Neural cell (in vitro differentiated cells): ENCODE results near the gene C10orf143. TPM values are rescaled to one million over a fixed set of nuclear protein-coding genes. Genes with fewer than 3 reads are reported as not detected.

ENCODE experiments used
- H2AFZ ChIP-seq: fragments of 200-600, 300-800 bp; sonication (generic), shearing (Covaris generic); 2 replicates; pipeline ENCODE4 v1.6.0; 2014; ENCODE audit warnings: low read depth, mild to moderate bottlenecking, antibody characterized with exemption, low read length, moderate library complexity
- H3F3A ChIP-seq: fragments of 200-600 bp; shearing (Covaris generic); 2 replicates; pipeline ENCODE4 v1.6.1; 2016; ENCODE audit warnings: mild to moderate bottlenecking, moderate library complexity, mixed read lengths, antibody characterized with exemption, low read length; ENCODE audit not compliant: insufficient read depth, poor library complexity, severe bottlenecking
- H3K27ac ChIP-seq: fragments of 200-600, 300-800 bp; sonication (generic), shearing (Covaris generic); 2 replicates; pipeline ENCODE4 v1.5.1; 2014; ENCODE audit warnings: mild to moderate bottlenecking, low read length, moderate library complexity
- H3K27me3 ChIP-seq: fragments of 300-800, 200-600 bp; sonication (generic), shearing (Covaris generic); 2 replicates; pipeline ENCODE4 v1.6.0; 2014; ENCODE audit warnings: mild to moderate bottlenecking, low read depth, low read length, moderate library complexity; ENCODE audit not compliant: insufficient read depth
- H3K36me3 ChIP-seq: fragments of 300-800, 200-600 bp; sonication (generic), shearing (Covaris generic); 2 replicates; pipeline ENCODE4 v1.5.1; 2014; ENCODE audit warnings: mild to moderate bottlenecking, antibody characterized with exemption, low read length, moderate library complexity; ENCODE audit not compliant: insufficient read depth
- H3K4me2 ChIP-seq: fragments of 300-800, 200-600 bp; sonication (generic), shearing (Covaris generic); 2 replicates; pipeline ENCODE4 v1.6.0; 2014; ENCODE audit warnings: mild to moderate bottlenecking, low read length
- H3K4me3 ChIP-seq: fragments of 300-800, 200-600 bp; sonication (generic), shearing (Covaris generic); 2 replicates; pipeline ENCODE4 v1.5.1; 2014; ENCODE audit warnings: mild to moderate bottlenecking, low read length, moderate library complexity
- H3K79me2 ChIP-seq: fragments of 200-600 bp; shearing (Covaris generic); replicated peaks from 2 replicates; pipeline ENCODE4 v1.6.0; 2014; ENCODE audit warnings: mild to moderate bottlenecking, low read length, moderate library complexity; ENCODE audit not compliant: insufficient read depth
- H3K9ac ChIP-seq: fragments of 300-800, 200-600 bp; sonication (generic), shearing (Covaris generic); 2 replicates; pipeline ENCODE4 v1.6.1; 2016; ENCODE audit warnings: mild to moderate bottlenecking, low read length, mixed read lengths
- H3K9me2 ChIP-seq: fragments of 200-600 bp; shearing (Covaris generic); 2 replicates; pipeline ENCODE4 v1.6.1; 2016; ENCODE audit warnings: mild to moderate bottlenecking, low read length, mixed read lengths; ENCODE audit not compliant: insufficient read depth
- H3K9me3 ChIP-seq: fragments of 200-600, 300-800 bp; sonication (generic), shearing (Covaris generic); 2 replicates; pipeline ENCODE4 v1.6.1; 2016; ENCODE audit warnings: mild to moderate bottlenecking, mixed run types, low read length, moderate library complexity, mixed read lengths
- H4K20me1 ChIP-seq: fragments of 200-600 bp; shearing (Covaris generic); 2 replicates; pipeline ENCODE4 v1.6.1; 2016; ENCODE audit warnings: mild to moderate bottlenecking, mixed run types; ENCODE audit not compliant: insufficient read depth
- EP300 ChIP-seq: fragments of 450-650 bp; conservative IDR thresholded peaks from 2 replicates; pipeline ENCODE4 v1.6.1; 2014; ENCODE audit warnings: antibody characterized with exemption, mild to moderate bottlenecking, moderate library complexity; ENCODE audit not compliant: poor library complexity, severe bottlenecking
- EZH2 ChIP-seq: fragments of 200-600, 300-800 bp; shearing (Covaris generic), sonication (generic); IDR thresholded peaks from 2 replicates; pipeline ENCODE4 v1.6.1; 2014; ENCODE audit warnings: antibody characterized with exemption, low read length, borderline replicate concordance, mild to moderate bottlenecking; ENCODE audit not compliant: insufficient read depth, poor library complexity, severe bottlenecking
- MXI1 ChIP-seq: fragments of 450-650 bp; conservative IDR thresholded peaks from 2 replicates; pipeline ENCODE4 v1.6.1; 2014; ENCODE audit warnings: antibody characterized with exemption, mild to moderate bottlenecking; ENCODE audit not compliant: poor library complexity, severe bottlenecking
- POLR2AphosphoS5 ChIP-seq: IDR thresholded peaks from 2 replicates; pipeline ENCODE4 v1.6.1; 2012
- RAD21 ChIP-seq: fragments of 450-650 bp; conservative IDR thresholded peaks from 2 replicates; pipeline ENCODE4 v1.6.1; 2014; ENCODE audit warnings: antibody characterized with exemption, mild to moderate bottlenecking, moderate library complexity
- SMC3 ChIP-seq: fragments of 450-650 bp; conservative IDR thresholded peaks from 2 replicates; pipeline ENCODE4 v1.6.1; 2014; ENCODE audit warnings: antibody characterized with exemption, mild to moderate bottlenecking, moderate library complexity; ENCODE audit not compliant: poor library complexity
- TAF1 ChIP-seq: IDR thresholded peaks from 2 replicates; pipeline ENCODE4 v1.6.1; 2012; ENCODE audit warnings: low read depth
- polyA plus RNA-seq: library from polyadenylated mRNA; depleted of rRNA; stranded (reverse); fragments of >200 nt; gene quantifications from 2 replicates; pipeline ENCODE4 v1.2.3, GENCODE V29; 2014
- TF ChIP-seq, protein P1 (sequence below): IDR thresholded peaks from 2 replicates; pipeline ENCODE4 v1.6.1; 2012; ENCODE audit warnings: borderline replicate concordance
- TF ChIP-seq, protein P2 (sequence below): fragments of 450-650 bp; IDR thresholded peaks from 2 replicates; pipeline ENCODE4 v1.5.1; 2014; ENCODE audit warnings: antibody characterized with exemption, mild to moderate bottlenecking, moderate library complexity; ENCODE audit not compliant: poor library complexity, severe bottlenecking

Gene C10orf143
- polyA plus RNA-seq, 1 donor from 2014 or later = 1.4 TPM

DNA sequence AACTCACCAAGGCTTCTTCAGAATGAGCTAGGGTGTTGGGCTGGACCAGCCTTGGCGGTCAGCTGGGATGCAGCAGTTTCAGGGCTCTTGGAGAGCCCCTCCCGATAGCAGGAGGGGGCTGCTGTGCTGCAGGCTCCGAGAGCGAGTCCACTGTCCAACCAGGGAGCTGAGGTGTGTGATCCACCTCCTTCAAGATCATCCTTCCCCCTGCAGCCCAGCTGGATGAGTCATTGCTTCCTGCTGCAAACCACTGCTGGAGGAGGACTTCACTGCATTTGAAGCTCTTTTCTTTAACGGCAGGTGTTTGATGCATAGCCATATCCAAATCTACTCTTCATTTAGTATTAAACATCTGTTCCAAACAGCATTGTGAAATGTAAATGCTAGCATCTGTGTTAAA, 92.4 kb downstream of the C10orf143 start:
- Histone ChIP-seq H3K36me3 (no peaks in the 10 kb centered on the region), H3K27me3 (no peaks in the 10 kb centered on the region), H3F3A (no peaks in the 10 kb centered on the region), H3K79me2 (no peaks in the 10 kb centered on the region), H2AFZ (no peak overlapping the region), H4K20me1 (no peaks in the 10 kb centered on the region), H3K27ac (no peak overlapping the region), H3K9ac (no peak overlapping the region), H3K4me3 (no peak overlapping the region), H3K9me2 (no peaks in the 10 kb centered on the region), H3K4me2 (no peak overlapping the region), H3K9me3 (no peaks in the 10 kb centered on the region)
- TF ChIP-seq SMC3 = no peak
- TF ChIP-seq, protein P1, sequence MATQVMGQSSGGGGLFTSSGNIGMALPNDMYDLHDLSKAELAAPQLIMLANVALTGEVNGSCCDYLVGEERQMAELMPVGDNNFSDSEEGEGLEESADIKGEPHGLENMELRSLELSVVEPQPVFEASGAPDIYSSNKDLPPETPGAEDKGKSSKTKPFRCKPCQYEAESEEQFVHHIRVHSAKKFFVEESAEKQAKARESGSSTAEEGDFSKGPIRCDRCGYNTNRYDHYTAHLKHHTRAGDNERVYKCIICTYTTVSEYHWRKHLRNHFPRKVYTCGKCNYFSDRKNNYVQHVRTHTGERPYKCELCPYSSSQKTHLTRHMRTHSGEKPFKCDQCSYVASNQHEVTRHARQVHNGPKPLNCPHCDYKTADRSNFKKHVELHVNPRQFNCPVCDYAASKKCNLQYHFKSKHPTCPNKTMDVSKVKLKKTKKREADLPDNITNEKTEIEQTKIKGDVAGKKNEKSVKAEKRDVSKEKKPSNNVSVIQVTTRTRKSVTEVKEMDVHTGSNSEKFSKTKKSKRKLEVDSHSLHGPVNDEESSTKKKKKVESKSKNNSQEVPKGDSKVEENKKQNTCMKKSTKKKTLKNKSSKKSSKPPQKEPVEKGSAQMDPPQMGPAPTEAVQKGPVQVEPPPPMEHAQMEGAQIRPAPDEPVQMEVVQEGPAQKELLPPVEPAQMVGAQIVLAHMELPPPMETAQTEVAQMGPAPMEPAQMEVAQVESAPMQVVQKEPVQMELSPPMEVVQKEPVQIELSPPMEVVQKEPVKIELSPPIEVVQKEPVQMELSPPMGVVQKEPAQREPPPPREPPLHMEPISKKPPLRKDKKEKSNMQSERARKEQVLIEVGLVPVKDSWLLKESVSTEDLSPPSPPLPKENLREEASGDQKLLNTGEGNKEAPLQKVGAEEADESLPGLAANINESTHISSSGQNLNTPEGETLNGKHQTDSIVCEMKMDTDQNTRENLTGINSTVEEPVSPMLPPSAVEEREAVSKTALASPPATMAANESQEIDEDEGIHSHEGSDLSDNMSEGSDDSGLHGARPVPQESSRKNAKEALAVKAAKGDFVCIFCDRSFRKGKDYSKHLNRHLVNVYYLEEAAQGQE = no peak
- TF ChIP-seq EZH2 = no peak
- TF ChIP-seq TAF1 = no peak
- TF ChIP-seq, protein P2, sequence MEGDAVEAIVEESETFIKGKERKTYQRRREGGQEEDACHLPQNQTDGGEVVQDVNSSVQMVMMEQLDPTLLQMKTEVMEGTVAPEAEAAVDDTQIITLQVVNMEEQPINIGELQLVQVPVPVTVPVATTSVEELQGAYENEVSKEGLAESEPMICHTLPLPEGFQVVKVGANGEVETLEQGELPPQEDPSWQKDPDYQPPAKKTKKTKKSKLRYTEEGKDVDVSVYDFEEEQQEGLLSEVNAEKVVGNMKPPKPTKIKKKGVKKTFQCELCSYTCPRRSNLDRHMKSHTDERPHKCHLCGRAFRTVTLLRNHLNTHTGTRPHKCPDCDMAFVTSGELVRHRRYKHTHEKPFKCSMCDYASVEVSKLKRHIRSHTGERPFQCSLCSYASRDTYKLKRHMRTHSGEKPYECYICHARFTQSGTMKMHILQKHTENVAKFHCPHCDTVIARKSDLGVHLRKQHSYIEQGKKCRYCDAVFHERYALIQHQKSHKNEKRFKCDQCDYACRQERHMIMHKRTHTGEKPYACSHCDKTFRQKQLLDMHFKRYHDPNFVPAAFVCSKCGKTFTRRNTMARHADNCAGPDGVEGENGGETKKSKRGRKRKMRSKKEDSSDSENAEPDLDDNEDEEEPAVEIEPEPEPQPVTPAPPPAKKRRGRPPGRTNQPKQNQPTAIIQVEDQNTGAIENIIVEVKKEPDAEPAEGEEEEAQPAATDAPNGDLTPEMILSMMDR = no peak
- TF ChIP-seq EP300 = no peak
- TF ChIP-seq MXI1 = no peak
- TF ChIP-seq POLR2AphosphoS5 = no peak
- no peak for TF ChIP-seq RAD21

GRCh38 chr10:130017631-130018022, 93.0 kb downstream of the C10orf143 start:
- Histone ChIP-seq H3K4me3 (no peak overlapping the region), H3K9me3 (no peaks in the 10 kb centered on the region), H3K9ac (no peak overlapping the region), H3K27me3 (no peaks in the 10 kb centered on the region), H3K9me2 (no peaks in the 10 kb centered on the region), H4K20me1 (no peaks in the 10 kb centered on the region), H3K36me3 (no peaks in the 10 kb centered on the region), H3K79me2 (no peaks in the 10 kb centered on the region), H3K4me2 (no peak overlapping the region), H3K27ac (no peak overlapping the region), H2AFZ (no peak overlapping the region), H3F3A (no peaks in the 10 kb centered on the region)
- TF ChIP-seq EZH2 (no peak), RAD21 (no peak)
- TF ChIP-seq, protein P2 = no peak
